GM20000 (cell line): ENCODE measurements around the gene ACTL6A.

Source experiments
- DNase-seq: peaks from one replicate; pipeline ENCODE4 v3.0.0; 2012; ENCODE audit warnings: low spot score
- CTCF ChIP-seq: IDR thresholded peaks from 2 replicates; pipeline ENCODE4 v1.5.1; 2012; ENCODE audit warnings: mild to moderate bottlenecking, control low read depth; ENCODE audit errors: extremely low read depth, missing control alignments

ACTL6A gene

GRCh38 chr3:179551349-179552105 lies 11.2 kb upstream of the ACTL6A start:
- no peak for TF ChIP-seq CTCF
- DNase-seq: no peak

GRCh38 chr3:179558742-179559364 lies 3.9 kb upstream of the ACTL6A start:
- DNase-seq: peak; percentile 53
- TF ChIP-seq CTCF: peak; percentile 72

GRCh38 chr3:179560791-179561190 lies 1.9 kb upstream of the ACTL6A start:
- no peak for DNase-seq
- TF ChIP-seq CTCF: no peak

GRCh38 chr3:179563271-179563783 lies 601 bp downstream of the ACTL6A start:
- TF ChIP-seq CTCF: no peak
- DNase-seq: peak; percentile 71

GRCh38 chr3:179565496-179565895 lies 2.8 kb downstream of the ACTL6A start:
- no peak for TF ChIP-seq CTCF
- DNase-seq: peak; percentile 40

- TF ChIP-seq CTCF: no peak
- DNase-seq: no peak
These were observed 18.3 kb downstream of the ACTL6A start for GRCh38 chr3:179580992-179581391.

GRCh38 chr3:179589143-179589542 lies 26.4 kb downstream of the ACTL6A start:
- peak; percentile 15 for DNase-seq
- TF ChIP-seq CTCF: no peak
